SU-DHL-6 (cell line): Measurements from ENCODE around the gene PDSS1.

Experiments used
- H2AFZ ChIP-seq: fragments of 200-600 bp; sonication (generic); 2 replicates; pipeline ENCODE4 v1.6.1; 2014; ENCODE audit warnings: low read depth, mild to moderate bottlenecking, moderate library complexity, mixed read lengths, antibody characterized with exemption, low read length; ENCODE audit not compliant: severe bottlenecking
- H3F3A ChIP-seq: fragments of 200-600 bp; shearing (Covaris generic); 2 replicates; pipeline ENCODE4 v1.6.0; 2016; ENCODE audit warnings: antibody characterized with exemption, mild to moderate bottlenecking; ENCODE audit not compliant: insufficient read depth
- H3K27ac ChIP-seq: fragments of 200-600 bp; sonication (generic); 2 replicates; pipeline ENCODE4 v1.5.1; 2016; ENCODE audit warnings: low read depth, mild to moderate bottlenecking, low read length, moderate library complexity, mixed read lengths
- H3K27me3 ChIP-seq: fragments of 200-600 bp; sonication (generic), shearing (Covaris generic); 2 replicates; pipeline ENCODE4 v1.6.0; 2014; ENCODE audit warnings: mild to moderate bottlenecking, low read length
- H3K36me3 ChIP-seq: fragments of 200-600 bp; sonication (generic); 2 replicates; pipeline ENCODE4 v1.6.1; 2014; ENCODE audit warnings: mild to moderate bottlenecking, low read length, mixed read lengths
- H3K4me2 ChIP-seq: fragments of 300-600, 200-600 bp; shearing (Covaris generic), sonication (generic); 2 replicates; pipeline ENCODE4 v1.6.0; 2014; ENCODE audit warnings: low read length, low read depth, mild to moderate bottlenecking; ENCODE audit not compliant: poor library complexity, severe bottlenecking
- H3K4me3 ChIP-seq: fragments of 200-600 bp; sonication (generic); 2 replicates; pipeline ENCODE4 v1.5.1; 2014; ENCODE audit warnings: antibody characterized with exemption, low read length, mild to moderate bottlenecking, mixed read lengths; ENCODE audit not compliant: insufficient read depth, poor library complexity, severe bottlenecking
- H3K79me2 ChIP-seq: fragments of 200-600 bp; sonication (generic); 2 replicates; pipeline ENCODE4 v1.6.1; 2014; ENCODE audit warnings: mild to moderate bottlenecking, low read length, moderate library complexity; ENCODE audit not compliant: insufficient read depth
- H3K9ac ChIP-seq: fragments of 200-600 bp; sonication (generic); 2 replicates; pipeline ENCODE4 v1.7.0; 2014; ENCODE audit warnings: mild to moderate bottlenecking, low read length
- H3K9me2 ChIP-seq: fragments of 200-600 bp; sonication (generic); replicated peaks from 2 replicates; pipeline ENCODE4 v1.6.1; 2014; ENCODE audit warnings: low read length; ENCODE audit not compliant: insufficient read depth
- H3K9me3 ChIP-seq: fragments of 200-600 bp; sonication (generic); 2 replicates; pipeline ENCODE4 v1.6.1; 2014; ENCODE audit warnings: low read length, mixed read lengths; ENCODE audit not compliant: insufficient read depth
- H4K20me1 ChIP-seq: fragments of 200-600 bp; sonication (generic); 2 replicates; pipeline ENCODE4 v1.6.1; 2014; ENCODE audit warnings: low read depth, mild to moderate bottlenecking, antibody characterized with exemption, low read length, moderate library complexity, mixed read lengths
- CTCF ChIP-seq: fragments of 200-600 bp; sonication (generic); IDR thresholded peaks from one replicate; pipeline ENCODE4 v1.5.1; 2017; ENCODE audit warnings: antibody characterized with exemption, mild to moderate bottlenecking, low read length, moderate library complexity; ENCODE audit not compliant: insufficient read depth, poor library complexity, severe bottlenecking
- EZH2phosphoT487 ChIP-seq: fragments of 200-600 bp; sonication (generic), shearing (Covaris generic); conservative IDR thresholded peaks from 2 replicates; pipeline ENCODE4 v1.6.1; 2018; ENCODE audit warnings: mild to moderate bottlenecking, antibody characterized with exemption, low read length, moderate library complexity, mixed read lengths

The PDSS1 gene

GRCh38 chr10:26711324-26711723, 13.8 kb downstream of the PDSS1 start:
- TF ChIP-seq CTCF (no peak), EZH2phosphoT487 (no peak)
- no peaks in the 10 kb centered on the region for H3K9me3 ChIP-seq
- no peaks in the 10 kb centered on the region for H3F3A ChIP-seq
- peaks cover 21% of the 10 kb centered on the region for H3K79me2 ChIP-seq
- no peak overlapping the region for H3K4me2 ChIP-seq
- H3K4me3 ChIP-seq = no peak overlapping the region
- no peak overlapping the region for H3K27ac ChIP-seq
- no peak overlapping the region for H3K9ac ChIP-seq
- H3K27me3 ChIP-seq = no peaks in the 10 kb centered on the region
- H3K9me2 ChIP-seq = no peaks in the 10 kb centered on the region
- peaks cover 4% of the 10 kb centered on the region; the same call in 1 of the 2 replicates for H3K36me3 ChIP-seq
- no peak overlapping the region for H2AFZ ChIP-seq
- H4K20me1 ChIP-seq = no peaks in the 10 kb centered on the region

- H3F3A ChIP-seq = no peaks in the 10 kb centered on the region
- H3K9ac ChIP-seq = no peak overlapping the region
- TF ChIP-seq CTCF (no peak), EZH2phosphoT487 (no peak)
- H3K4me2 ChIP-seq = no peak overlapping the region
- H4K20me1 ChIP-seq = no peaks in the 10 kb centered on the region
- H2AFZ ChIP-seq = no peak overlapping the region
- H3K9me2 ChIP-seq = no peaks in the 10 kb centered on the region
- no peak overlapping the region for H3K27ac ChIP-seq
- H3K4me3 ChIP-seq = no peak overlapping the region
- H3K27me3 ChIP-seq = no peaks in the 10 kb centered on the region
- H3K9me3 ChIP-seq = no peaks in the 10 kb centered on the region
- H3K36me3 ChIP-seq = peaks cover 15% of the 10 kb centered on the region; the same call in 1 of the 2 replicates
- H3K79me2 ChIP-seq = peaks cover 15% of the 10 kb centered on the region
Measured at GRCh38 chr10:26714415-26715136, 17.1 kb downstream of the PDSS1 start.

GRCh38 chr10:26715137-26715487, 17.6 kb downstream of the PDSS1 start:
- Histone ChIP-seq H2AFZ (no peak overlapping the region), H3K27me3 (no peaks in the 10 kb centered on the region), H3K79me2 (peaks cover 15% of the 10 kb centered on the region), H3K36me3 (peaks cover 15% of the 10 kb centered on the region; the same call in 1 of the 2 replicates), H3K9ac (no peak overlapping the region), H3K4me3 (no peak overlapping the region), H4K20me1 (no peaks in the 10 kb centered on the region), H3F3A (no peaks in the 10 kb centered on the region), H3K9me3 (no peaks in the 10 kb centered on the region), H3K27ac (no peak overlapping the region), H3K4me2 (no peak overlapping the region), H3K9me2 (no peaks in the 10 kb centered on the region)
- TF ChIP-seq CTCF (no peak), EZH2phosphoT487 (no peak)
